ENCODE results near the gene AIPL1.
"Not testable (repeated sequence)": the region's sequence is repeated elsewhere in the genome, so short reads cannot be mapped to it uniquely, and the experiment has no call there.

The AIPL1 gene

GRCh38 chr17:6435051-6435450 is at the start of gene AIPL1:
Gene AIPL1 (minus strand): TSS chr17:6435121. CDS start chr17:6435104, 17 bp downstream.
- no peak for DNase-seq

GRCh38 chr17:6483507-6483906 is 48.6 kb upstream of the AIPL1 start:
- DNase-seq = no peak

GRCh38 chr17:6482796-6483195 is 47.9 kb upstream of the AIPL1 start:
- not testable (repeated sequence) for DNase-seq

- no peak for DNase-seq
These were observed 47.2 kb upstream of the AIPL1 start for GRCh38 chr17:6482105-6482455.

GRCh38 chr17:6480303-6480675 is 45.4 kb upstream of the AIPL1 start:
- DNase-seq = no peak

- DNase-seq = no peak
These were observed 44.8 kb upstream of the AIPL1 start for GRCh38 chr17:6479622-6480302.

- DNase-seq = no peak
These were observed 43.6 kb upstream of the AIPL1 start for GRCh38 chr17:6478486-6478885.

GRCh38 chr17:6477831-6478383 is 43.0 kb upstream of the AIPL1 start:
- DNase-seq = no peak

GRCh38 chr17:6476810-6477179 is 41.9 kb upstream of the AIPL1 start:
- no peak for DNase-seq

- DNase-seq = no peak
These were observed 41.3 kb upstream of the AIPL1 start for GRCh38 chr17:6476076-6476809.

GRCh38 chr17:6475411-6475810 is 40.5 kb upstream of the AIPL1 start:
- no peak for DNase-seq

GRCh38 chr17:6474906-6475305 is 40.0 kb upstream of the AIPL1 start:
- no peak for DNase-seq

- DNase-seq = no peak
These were observed 39.5 kb upstream of the AIPL1 start for GRCh38 chr17:6474376-6474775.

GRCh38 chr17:6473128-6473767 is 38.3 kb upstream of the AIPL1 start:
- DNase-seq = peak; percentile 78

- no peak for DNase-seq
These were observed 37.6 kb upstream of the AIPL1 start for GRCh38 chr17:6472517-6472916.

- no peak for DNase-seq
These were observed 36.9 kb upstream of the AIPL1 start for GRCh38 chr17:6471531-6472465.

- no peak for DNase-seq
These were observed 36.0 kb upstream of the AIPL1 start for GRCh38 chr17:6470751-6471521.

GRCh38 chr17:6470146-6470718 is 35.3 kb upstream of the AIPL1 start:
- no peak for DNase-seq

GRCh38 chr17:6468051-6468790 is 33.3 kb upstream of the AIPL1 start:
- DNase-seq = no peak

- DNase-seq = no peak
These were observed 32.6 kb upstream of the AIPL1 start for GRCh38 chr17:6467567-6467966.
